Smooth muscle cell (in vitro differentiated cells): ENCODE data around the gene HPS4. TPM values are rescaled to one million over a fixed set of nuclear protein-coding genes. Genes with fewer than 3 reads are reported as not detected.

Experiments
- DNase-seq: peaks from one replicate; lab custom pipeline; 2025; ENCODE audit not compliant: unreplicated experiment; lab: John Stamatoyannopoulos, UW
- H2AFZ ChIP-seq: fragments of 200-600 bp; sonication (generic); 2 replicates; pipeline ENCODE4 v1.6.0; 2016; ENCODE audit warnings: antibody characterized with exemption, low read depth, mild to moderate bottlenecking
- H3F3A ChIP-seq: fragments of 200-600 bp; sonication (generic); 2 replicates; pipeline ENCODE4 v1.6.0; 2017; ENCODE audit warnings: antibody characterized with exemption, low read depth
- H3K27ac ChIP-seq: fragments of 200-600 bp; sonication (generic); 2 replicates; pipeline ENCODE4 v1.5.1; 2016; ENCODE audit warnings: low read depth, mild to moderate bottlenecking
- H3K27me3 ChIP-seq: fragments of 200-600 bp; sonication (generic); 2 replicates; pipeline ENCODE4 v1.6.1; 2016; ENCODE audit warnings: low read depth, mild to moderate bottlenecking
- H3K36me3 ChIP-seq: fragments of 200-600 bp; sonication (generic); 2 replicates; pipeline ENCODE4 v1.5.1; 2016; ENCODE audit warnings: low read depth
- H3K4me1 ChIP-seq: fragments of 200-600 bp; sonication (generic); 2 replicates; pipeline ENCODE4 v1.5.1; 2016; ENCODE audit warnings: low read depth
- H3K4me2 ChIP-seq: fragments of 200-600 bp; sonication (generic); 2 replicates; pipeline ENCODE4 v1.6.0; 2016; ENCODE audit warnings: mild to moderate bottlenecking
- H3K4me3 ChIP-seq: fragments of 200-600 bp; sonication (generic); 2 replicates; pipeline ENCODE4 v1.5.1; 2016; ENCODE audit warnings: mild to moderate bottlenecking
- H3K79me2 ChIP-seq: fragments of 200-600 bp; sonication (generic); 2 replicates; pipeline ENCODE4 v1.6.0; 2016; ENCODE audit warnings: low read depth, mild to moderate bottlenecking
- H3K9ac ChIP-seq: fragments of 200-600 bp; sonication (generic); 2 replicates; pipeline ENCODE4 v1.6.0; 2016; ENCODE audit warnings: low read depth
- H3K9me3 ChIP-seq: fragments of 200-600 bp; sonication (generic); replicated peaks from 2 replicates; pipeline ENCODE4 v1.5.1; 2016; ENCODE audit warnings: low read depth
- H4K20me1 ChIP-seq: fragments of 200-600 bp; sonication (generic); 2 replicates; pipeline ENCODE4 v1.6.0; 2016; ENCODE audit warnings: low read depth
- CTCF ChIP-seq: fragments of 200-600 bp; sonication (generic); IDR thresholded peaks from 2 replicates; pipeline ENCODE4 v1.5.1; 2017; ENCODE audit warnings: borderline replicate concordance, mild to moderate bottlenecking, antibody characterized with exemption; ENCODE audit not compliant: insufficient read depth, poor library complexity, severe bottlenecking
- WGBS: methylation state at CpG from one replicate; pipeline ENCODE4 v1.1.7; 2016; ENCODE audit warnings: low lambda C conversion rate; 5-methylcytosine and 5-hydroxymethylcytosine counted together
- polyA plus RNA-seq: library from polyadenylated mRNA; unstranded; fragments of >200 nt; fragmentation: Nextera tagmentation; extraction: Ambion mirVana; gene quantifications from 2 replicates; pipeline ENCODE4 v1.2.1, GENCODE V29; 2016
- total RNA-seq: library from RNA; depleted of rRNA; stranded (reverse); fragments of >200 nt; gene quantifications from 2 replicates; pipeline ENCODE4 v1.2.3, GENCODE V29; 2014

Gene HPS4
- total and polyA plus RNA-seq, 2 experiments from 2014 or later = 18.2 to 46.3 TPM

GRCh38 chr22:26404851-26405421 is 78.6 kb downstream of the HPS4 start:
- no peaks in the 10 kb centered on the region for H3F3A ChIP-seq
- H3K27me3 ChIP-seq = peaks cover 3% of the 10 kb centered on the region
- no peaks in the 10 kb centered on the region for H3K9me3 ChIP-seq
- H3K9ac ChIP-seq = no peak overlapping the region
- WGBS = 44% methylated on average over 6 of the region's 6 CpGs
- H3K4me2 ChIP-seq = no peak overlapping the region
- no peak for DNase-seq
- H3K36me3 ChIP-seq = no peaks in the 10 kb centered on the region
- H3K4me3 ChIP-seq = no peak overlapping the region
- H3K79me2 ChIP-seq = no peaks in the 10 kb centered on the region
- peaks cover 4% of the 10 kb centered on the region for H3K4me1 ChIP-seq
- H2AFZ ChIP-seq = no peak overlapping the region
- TF ChIP-seq CTCF = no peak
- no peak overlapping the region for H3K27ac ChIP-seq
- H4K20me1 ChIP-seq = no peaks in the 10 kb centered on the region

DNA sequence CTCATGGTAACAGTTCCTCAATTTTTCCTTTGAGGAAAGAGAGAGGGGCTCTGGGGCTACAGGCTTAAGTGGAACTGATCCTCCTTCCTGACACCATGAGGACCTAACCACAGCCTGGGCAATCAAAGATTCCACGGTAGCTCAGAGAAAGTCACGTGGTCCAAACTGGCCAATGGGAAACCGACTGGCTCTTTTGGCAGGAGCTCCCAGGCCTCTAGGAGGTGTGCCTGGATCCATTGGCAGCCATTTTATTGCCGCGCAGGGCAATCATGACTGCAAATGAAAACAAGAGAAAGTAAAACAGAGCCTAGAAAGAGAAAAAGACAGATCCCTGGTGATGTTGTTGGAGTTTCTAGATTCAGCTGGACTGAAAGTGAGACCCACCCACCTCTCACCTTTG is 81.9 kb downstream of the HPS4 start:
- H3K36me3 ChIP-seq = no peaks in the 10 kb centered on the region
- peaks cover 4% of the 10 kb centered on the region for H3K4me1 ChIP-seq
- H3K4me3 ChIP-seq = no peak overlapping the region
- no peak overlapping the region for H3K27ac ChIP-seq
- H3F3A ChIP-seq = no peaks in the 10 kb centered on the region
- no peak for TF ChIP-seq CTCF
- no peak overlapping the region for H2AFZ ChIP-seq
- no peaks in the 10 kb centered on the region for H4K20me1 ChIP-seq
- H3K4me2 ChIP-seq = no peak overlapping the region
- H3K27me3 ChIP-seq = no peaks in the 10 kb centered on the region
- DNase-seq = no peak
- H3K79me2 ChIP-seq = no peaks in the 10 kb centered on the region
- no peaks in the 10 kb centered on the region for H3K9me3 ChIP-seq
- WGBS = 80% methylated on average over 5 of the region's 5 CpGs
- H3K9ac ChIP-seq = no peak overlapping the region

Other genes starting within 250 kb of the HPS4 start
- 2.4 and 4.5 TPM in 2 replicates for gene ASPHD2, start 54.5 kb downstream of the HPS4 start, total RNA-seq
- gene ASPHD2, start 54.5 kb downstream of the HPS4 start, polyA plus RNA-seq = 3.7 and 5.3 TPM in 2 replicates
- gene SRRD, start 94 bp upstream of the HPS4 start, total RNA-seq = 20.7 and 35.8 TPM in 2 replicates
- gene SRRD, start 94 bp upstream of the HPS4 start, polyA plus RNA-seq = 34.5 and 38.6 TPM in 2 replicates
- gene TFIP11, start 28.7 kb upstream of the HPS4 start, total RNA-seq = 22.5 and 34.9 TPM in 2 replicates
- gene TFIP11, start 28.7 kb upstream of the HPS4 start, polyA plus RNA-seq = 25.7 and 27.7 TPM in 2 replicates
- 44.1 and 44.8 TPM in 2 replicates for gene TPST2, start 106.3 kb upstream of the HPS4 start, total RNA-seq
- gene TPST2, start 106.3 kb upstream of the HPS4 start, polyA plus RNA-seq = 48.5 and 50.2 TPM in 2 replicates
- gene CRYBB1, start 134.2 kb upstream of the HPS4 start, total RNA-seq = 0.27 TPM in 1 of 2 replicates, not detected in the other
- not detected in 2 replicates for gene CRYBB1, start 134.2 kb upstream of the HPS4 start, polyA plus RNA-seq
- gene CRYBA4, start 138.2 kb upstream of the HPS4 start, total RNA-seq = 4.9 TPM in 1 of 2 replicates, not detected in the other
- 1.1 and 1.8 TPM in 2 replicates for gene CRYBA4, start 138.2 kb upstream of the HPS4 start, polyA plus RNA-seq
- 2.8 and 7.0 TPM in 2 replicates for gene MIAT, start 173.8 kb upstream of the HPS4 start, total RNA-seq
- gene MIAT, start 173.8 kb upstream of the HPS4 start, polyA plus RNA-seq = 0.16 and 5.1 TPM in 2 replicates